Stimulated activated CD4-positive, alpha-beta T cell treated with anti-CD3 and anti-CD28 coated beads, Interleukin-2, amount 100 ng/mL, for 48 hours (primary cell): Measurements from ENCODE around the gene POM121L2.
A peak's percentile ranks its signal among the peaks of the same experiment; 100 is the strongest.
"Not testable (repeated sequence)": the region's sequence is repeated elsewhere in the genome, so short reads cannot be mapped to it uniquely, and the experiment has no call there.

Experiments used
- DNase-seq, 2 donors: peaks; one replicate each; pipeline ENCODE4 v3.0.0-alpha.2; 2020

POM121L2 gene

GRCh38 chr6:27293436-27294098 lies 18.5 kb downstream of the POM121L2 start:
- no peak for DNase-seq

- no peak for DNase-seq
Measured at GRCh38 chr6:27290850-27291208, 21.2 kb downstream of the POM121L2 start.

GRCh38 chr6:27290065-27290849 lies 21.8 kb downstream of the POM121L2 start:
- DNase-seq: no peak

GRCh38 chr6:27288136-27289044 lies 23.7 kb downstream of the POM121L2 start:
- no peak for DNase-seq

GRCh38 chr6:27287751-27288135 lies 24.3 kb downstream of the POM121L2 start:
- DNase-seq: no peak

- DNase-seq: no peak
Measured at GRCh38 chr6:27286141-27286540, 25.9 kb downstream of the POM121L2 start.

- no peak for DNase-seq
Measured at GRCh38 chr6:27283279-27283678, 28.8 kb downstream of the POM121L2 start.

GRCh38 chr6:27281569-27281968 lies 30.5 kb downstream of the POM121L2 start:
- no peak for DNase-seq

- DNase-seq: no peak
Measured at GRCh38 chr6:27281105-27281539, 31.0 kb downstream of the POM121L2 start.

GRCh38 chr6:27280540-27281000 lies 31.5 kb downstream of the POM121L2 start:
- DNase-seq: no peak

- peak in 1 of 2 donors; percentile 36 for DNase-seq
Measured at GRCh38 chr6:27280064-27280539, 32.0 kb downstream of the POM121L2 start.

- no peak for DNase-seq
Measured at GRCh38 chr6:27279513-27280063, 32.5 kb downstream of the POM121L2 start.

- DNase-seq: no peak
Measured at GRCh38 chr6:27275025-27275956, 36.8 kb downstream of the POM121L2 start.

GRCh38 chr6:27273783-27274182 lies 38.3 kb downstream of the POM121L2 start:
- no peak for DNase-seq

GRCh38 chr6:27268803-27269202 lies 43.3 kb downstream of the POM121L2 start:
- DNase-seq: no peak

- no peak for DNase-seq
Measured at GRCh38 chr6:27267857-27268434, 44.1 kb downstream of the POM121L2 start.

GRCh38 chr6:27267003-27267402 lies 45.1 kb downstream of the POM121L2 start:
- not testable (repeated sequence) for DNase-seq

GRCh38 chr6:27263886-27264285 lies 48.2 kb downstream of the POM121L2 start:
- no peak for DNase-seq

- no peak for DNase-seq
Measured at GRCh38 chr6:27260836-27261375, 51.2 kb downstream of the POM121L2 start.

- no peak for DNase-seq
Measured at GRCh38 chr6:27260369-27260768, 51.7 kb downstream of the POM121L2 start.
